PC-9 (cell line): ENCODE data around the gene SEPTIN6. TPM values are rescaled to one million over a fixed set of nuclear protein-coding genes. Genes with fewer than 3 reads are reported as not detected.

ENCODE experiments used
- BruUV-seq: library from RNA; stranded (reverse); fragments of 400-500 nt; replicated peaks from 2 replicates; lab custom pipeline; 2021; lab: Mats Ljungman, UMichigan
- CTCF ChIA-PET: fragments of 300-600 bp; sonication (Branson Sonifier 250); formaldehyde crosslinking; loops from one replicate; lab custom pipeline; 2022; ENCODE audit warnings: antibody characterized with exemption; lab: Charles Lee
- POLR2A ChIA-PET: fragments of 300-600 bp; sonication (Branson Sonifier 250); formaldehyde crosslinking; loops from one replicate; lab custom pipeline; 2022; ENCODE audit warnings: antibody characterized with exemption; ENCODE audit not compliant: unreplicated experiment; lab: Charles Lee
- DNase-seq, 2 experiments: peaks; one replicate each; pipeline versions ENCODE4 v3.0.0 to v3.0.0-alpha.2; 2015 to 2022; ENCODE audit warnings: mixed read lengths in 1 of 2
- H2AFZ ChIP-seq: fragments of 200-600 bp; sonication (generic); 2 replicates; pipeline ENCODE4 v1.8.1; 2017; ENCODE audit warnings: antibody characterized with exemption
- H3F3A ChIP-seq: fragments of 200-600 bp; sonication (generic); 2 replicates; pipeline ENCODE4 v1.8.1; 2017; ENCODE audit warnings: antibody characterized with exemption, mild to moderate bottlenecking, low read depth; ENCODE audit not compliant: insufficient read depth
- H3K27ac ChIP-seq: fragments of 200-600 bp; sonication (generic); 2 replicates; pipeline ENCODE4 v1.6.1; 2016; ENCODE audit warnings: mixed run types
- H3K27me3 ChIP-seq: fragments of 200-600 bp; sonication (generic); 2 replicates; pipeline ENCODE4 v1.6.1; 2016; ENCODE audit warnings: low read depth, mixed run types; ENCODE audit not compliant: insufficient read depth
- H3K36me3 ChIP-seq: fragments of 200-600 bp; sonication (generic); 2 replicates; pipeline ENCODE4 v1.6.1; 2016; ENCODE audit warnings: low read depth, mixed run types
- H3K4me1 ChIP-seq: fragments of 200-600 bp; sonication (generic); replicated peaks from 2 replicates; pipeline ENCODE4 v1.6.1; 2016; ENCODE audit warnings: mixed run types; ENCODE audit not compliant: insufficient read depth
- H3K4me2 ChIP-seq: fragments of 200-600 bp; sonication (generic); 2 replicates; pipeline ENCODE4 v1.6.1; 2017; ENCODE audit warnings: mixed run types
- H3K4me3 ChIP-seq: fragments of 200-600 bp; sonication (generic); 2 replicates; pipeline ENCODE4 v1.6.1; 2016; ENCODE audit warnings: mixed run types
- H3K79me2 ChIP-seq: fragments of 200-600 bp; sonication (generic); 2 replicates; pipeline ENCODE4 v1.6.1; 2017; ENCODE audit warnings: low read depth, mixed run types
- H3K9me2 ChIP-seq: fragments of 200-600 bp; sonication (generic); 2 replicates; pipeline ENCODE4 v1.8.1; 2017; ENCODE audit warnings: mild to moderate bottlenecking; ENCODE audit not compliant: insufficient read depth
- H3K9me3 ChIP-seq: fragments of 200-600 bp; sonication (generic); 2 replicates; pipeline ENCODE4 v1.8.1; 2016; ENCODE audit warnings: low read depth; ENCODE audit not compliant: insufficient read depth
- H4K20me1 ChIP-seq: fragments of 200-600 bp; sonication (generic); 2 replicates; pipeline ENCODE4 v1.8.1; 2017; ENCODE audit not compliant: insufficient read depth
- EZH2 ChIP-seq: fragments of 200-600 bp; sonication (generic); IDR thresholded peaks from 2 replicates; pipeline ENCODE4 v1.8.0; 2017; ENCODE audit warnings: antibody characterized with exemption, low read depth
- intact Hi-C: fragments of 100-400 bp; cut with micrococcal nuclease; formaldehyde crosslinking; loops from one replicate; pipeline ENCODE4 v1.10.0; 2022; ENCODE audit not compliant: unreplicated experiment
- total RNA-seq: library from RNA; stranded (reverse); gene quantifications from 2 replicates; pipeline ENCODE4 v1.2.3, GENCODE V29; 2021
- TF ChIP-seq, protein P1 (sequence below): fragments of 200-600 bp; sonication (generic); conservative IDR thresholded peaks from 2 replicates; pipeline ENCODE4 v1.6.1; 2017; ENCODE audit warnings: mixed run types, antibody characterized with exemption, mild to moderate bottlenecking, moderate library complexity

The SEPTIN6 gene
- total RNA-seq, 1 experiment from 2014 or later = 43.7 TPM

DNA sequence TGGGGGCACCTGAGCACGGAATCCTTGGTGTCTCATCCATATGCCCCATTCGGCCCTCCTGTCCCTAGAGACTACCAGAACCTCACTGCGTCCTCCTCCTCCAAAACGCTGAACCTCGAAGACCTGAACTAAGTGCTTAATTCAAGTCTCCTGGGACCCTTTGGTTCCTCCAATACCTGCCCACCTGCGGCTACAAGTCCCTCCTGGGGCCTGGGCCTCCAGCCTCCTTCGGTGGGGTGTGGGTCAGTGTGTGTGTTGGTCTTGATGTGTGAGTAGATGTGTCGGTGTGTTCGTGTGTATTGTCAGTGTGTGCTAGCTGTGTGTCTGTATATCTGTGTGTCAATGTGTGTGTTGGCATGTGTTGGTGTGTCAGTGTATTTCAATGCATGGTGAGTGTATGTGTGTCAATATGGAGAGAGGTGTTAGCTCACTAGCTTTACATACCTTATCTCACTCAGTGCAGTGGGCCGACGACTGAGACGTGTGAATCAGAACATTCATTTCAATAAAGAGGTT, 2.6 kb upstream of the SEPTIN6 start:
- Histone ChIP-seq H3K27ac (no peak overlapping the region), H3K9me3 (no peaks in the 10 kb centered on the region), H3K4me2 (no peak overlapping the region), H2AFZ (no peak overlapping the region), H3K36me3 (no peaks in the 10 kb centered on the region), H3K4me1 (peaks cover 13% of the 10 kb centered on the region), H4K20me1 (no peaks in the 10 kb centered on the region), H3K9me2 (no peaks in the 10 kb centered on the region), H3K4me3 (no peak overlapping the region), H3F3A (no peaks in the 10 kb centered on the region), H3K27me3 (no peaks in the 10 kb centered on the region), H3K79me2 (no peaks in the 10 kb centered on the region)
- intact Hi-C loops = loop anchor here (5.0 to 10.0 kb wide), 3 partner anchors 52 to 189 kb away; partner anchors contain the start of gene NKRF
- CTCF ChIA-PET = interaction anchor here (0.6 kb wide), 1 partner anchor 56 kb away, joined by 9 read pairs; no protein-coding TSS in a partner anchor
- TF ChIP-seq EZH2 = no peak
- TF ChIP-seq, protein P1, sequence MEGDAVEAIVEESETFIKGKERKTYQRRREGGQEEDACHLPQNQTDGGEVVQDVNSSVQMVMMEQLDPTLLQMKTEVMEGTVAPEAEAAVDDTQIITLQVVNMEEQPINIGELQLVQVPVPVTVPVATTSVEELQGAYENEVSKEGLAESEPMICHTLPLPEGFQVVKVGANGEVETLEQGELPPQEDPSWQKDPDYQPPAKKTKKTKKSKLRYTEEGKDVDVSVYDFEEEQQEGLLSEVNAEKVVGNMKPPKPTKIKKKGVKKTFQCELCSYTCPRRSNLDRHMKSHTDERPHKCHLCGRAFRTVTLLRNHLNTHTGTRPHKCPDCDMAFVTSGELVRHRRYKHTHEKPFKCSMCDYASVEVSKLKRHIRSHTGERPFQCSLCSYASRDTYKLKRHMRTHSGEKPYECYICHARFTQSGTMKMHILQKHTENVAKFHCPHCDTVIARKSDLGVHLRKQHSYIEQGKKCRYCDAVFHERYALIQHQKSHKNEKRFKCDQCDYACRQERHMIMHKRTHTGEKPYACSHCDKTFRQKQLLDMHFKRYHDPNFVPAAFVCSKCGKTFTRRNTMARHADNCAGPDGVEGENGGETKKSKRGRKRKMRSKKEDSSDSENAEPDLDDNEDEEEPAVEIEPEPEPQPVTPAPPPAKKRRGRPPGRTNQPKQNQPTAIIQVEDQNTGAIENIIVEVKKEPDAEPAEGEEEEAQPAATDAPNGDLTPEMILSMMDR = no peak
- no peak for DNase-seq
- no TSS peak for BruUV-seq
- POLR2A ChIA-PET = no interaction called here

DNA sequence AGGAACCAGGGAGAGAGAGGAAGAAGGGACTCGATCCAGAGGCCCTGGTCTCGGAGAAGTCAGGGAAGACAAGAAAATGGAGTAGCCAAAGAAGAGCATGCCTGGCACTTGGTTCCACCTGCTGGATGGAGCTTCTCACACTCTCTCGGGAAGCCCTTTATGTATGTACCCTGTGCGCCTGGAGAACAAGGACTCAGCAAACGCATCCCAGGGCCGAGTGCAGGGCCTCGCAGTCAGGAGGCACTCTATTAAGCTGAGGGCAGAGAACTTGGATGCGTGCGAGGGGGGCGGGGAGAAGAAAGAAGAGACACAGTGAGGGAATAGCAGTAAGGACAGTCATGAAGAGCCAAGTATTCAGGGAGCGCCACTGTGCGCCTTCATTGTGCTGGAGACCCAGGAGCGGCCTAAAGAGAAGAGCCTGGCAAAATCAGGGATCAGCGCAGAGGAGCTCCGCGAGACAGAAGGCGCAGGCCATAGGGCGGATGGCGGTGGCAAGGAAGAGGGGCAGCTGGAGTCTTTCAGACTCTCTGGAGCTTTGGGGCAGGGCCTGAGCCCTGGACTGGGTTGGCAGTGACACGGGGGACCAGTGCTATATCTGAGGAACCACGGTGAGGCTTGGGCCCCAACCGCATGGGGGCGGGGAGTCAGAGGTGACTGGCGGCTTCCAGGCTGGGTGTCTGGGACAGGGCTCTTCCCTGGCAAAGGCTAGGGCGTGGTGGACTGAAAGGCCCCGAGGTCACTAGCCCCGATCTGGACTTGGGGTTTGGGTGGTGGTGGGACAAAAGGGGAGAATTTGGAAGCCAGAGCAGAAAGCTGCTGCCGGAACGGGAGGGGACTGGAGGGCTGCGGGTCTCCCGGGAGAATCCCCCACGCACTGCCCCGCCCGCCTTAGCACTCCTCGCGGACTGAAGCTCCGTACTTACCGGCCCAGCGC, 1.9 kb upstream of the SEPTIN6 start:
- Histone ChIP-seq H3K9me2 (no peaks in the 10 kb centered on the region), H3K36me3 (no peaks in the 10 kb centered on the region), H3K9me3 (no peaks in the 10 kb centered on the region), H3K79me2 (no peaks in the 10 kb centered on the region), H3F3A (no peaks in the 10 kb centered on the region), H3K4me3 (no peak overlapping the region), H3K27ac (no peak overlapping the region), H3K4me1 (peaks cover 13% of the 10 kb centered on the region), H4K20me1 (no peaks in the 10 kb centered on the region), H3K27me3 (no peaks in the 10 kb centered on the region), H2AFZ (no peak overlapping the region), H3K4me2 (no peak overlapping the region)
- ChIA-PET POLR2A (no interaction called here), CTCF (no interaction called here)
- DNase-seq = no peak
- BruUV-seq = no TSS peak
- intact Hi-C loops = loop anchor here (5.0 to 10.0 kb wide), 4 partner anchors 52 to 190 kb away; partner anchors contain the start of genes NKRF and UBE2A
- TF ChIP-seq EZH2 = no peak
- TF ChIP-seq, protein P1 = no peak

DNA sequence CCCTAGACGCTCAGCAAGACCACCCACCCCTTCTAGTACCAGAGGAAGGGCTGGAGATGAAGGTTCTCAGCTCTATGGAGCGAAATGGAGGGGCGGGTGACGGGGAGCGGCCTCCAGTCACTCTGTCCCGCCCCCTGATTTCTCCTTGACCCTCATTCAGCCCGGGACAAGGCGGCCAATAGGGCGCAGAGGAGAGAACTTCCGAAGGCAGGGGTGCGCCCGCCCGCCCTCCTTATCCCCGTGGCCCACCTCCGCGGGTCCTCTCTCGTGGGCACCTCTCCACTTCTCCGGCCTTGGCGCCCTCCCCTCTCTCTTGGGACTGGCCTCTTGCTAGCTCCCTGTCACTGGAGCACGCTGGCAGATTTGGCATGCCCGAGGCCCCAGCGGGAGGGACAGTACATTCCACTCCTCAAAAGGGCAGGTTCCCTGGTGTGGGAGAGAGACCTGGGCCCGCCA, 1.1 kb upstream of the SEPTIN6 start:
- no TSS peak for BruUV-seq
- Histone ChIP-seq H3K36me3 (no peaks in the 10 kb centered on the region), H3K9me2 (no peaks in the 10 kb centered on the region), H3K4me2 (no peak overlapping the region), H3K79me2 (no peaks in the 10 kb centered on the region), H3K4me1 (peaks cover 13% of the 10 kb centered on the region), H3F3A (no peaks in the 10 kb centered on the region), H4K20me1 (no peaks in the 10 kb centered on the region), H3K9me3 (no peaks in the 10 kb centered on the region), H3K27ac (no peak overlapping the region), H3K27me3 (no peaks in the 10 kb centered on the region), H2AFZ (no peak overlapping the region), H3K4me3 (no peak overlapping the region)
- TF ChIP-seq, protein P1 = no peak
- no peak for TF ChIP-seq EZH2
- DNase-seq = no peak
- intact Hi-C loops = loop anchor here (2.0 to 10.0 kb wide), 4 partner anchors 37 to 191 kb away; partner anchors contain the start of genes NKRF and UBE2A
- POLR2A ChIA-PET = interaction anchor here (0.6 kb wide), 2 partner anchors 58 to 119 kb away, joined by 3 read pairs; no protein-coding TSS in a partner anchor
- CTCF ChIA-PET = interaction anchor here (0.6 kb wide), 2 partner anchors 90 to 117 kb away, joined by 4 to 6 read pairs; no protein-coding TSS in a partner anchor
